GM18858 (cell line): Measurements from ENCODE around the gene TMEM163.
"Not testable (repeated sequence)": the region's sequence is repeated elsewhere in the genome, so short reads cannot be mapped to it uniquely, and the experiment has no call there.

Experiments
- ATAC-seq: cut with Tn5 transposase; IDR thresholded peaks from one replicate; pipeline ENCODE4 v1.9.1; 2021; ENCODE audit not compliant: unreplicated experiment

Gene TMEM163

GRCh38 chr2:134623046-134623445, 95.8 kb downstream of the TMEM163 start:
- ATAC-seq = no peak

GRCh38 chr2:134621939-134622705, 96.7 kb downstream of the TMEM163 start:
- no peak for ATAC-seq

GRCh38 chr2:134619250-134619649, 99.5 kb downstream of the TMEM163 start:
- no peak for ATAC-seq

- not testable (repeated sequence) for ATAC-seq
These were observed 103.3 kb downstream of the TMEM163 start for GRCh38 chr2:134615480-134615879.

GRCh38 chr2:134611316-134611715, 107.5 kb downstream of the TMEM163 start:
- no peak for ATAC-seq

- ATAC-seq = no peak
These were observed 107.9 kb downstream of the TMEM163 start for GRCh38 chr2:134610871-134611270.

GRCh38 chr2:134609924-134610513, 108.8 kb downstream of the TMEM163 start:
- no peak for ATAC-seq

- no peak for ATAC-seq
These were observed 114.8 kb downstream of the TMEM163 start for GRCh38 chr2:134603966-134604365.

GRCh38 chr2:134602666-134603065, 116.1 kb downstream of the TMEM163 start:
- no peak for ATAC-seq

GRCh38 chr2:134601264-134601663, 117.5 kb downstream of the TMEM163 start:
- no peak for ATAC-seq

GRCh38 chr2:134600208-134600607, 118.6 kb downstream of the TMEM163 start:
- no peak for ATAC-seq

GRCh38 chr2:134599236-134599635, 119.6 kb downstream of the TMEM163 start:
- no peak for ATAC-seq

- ATAC-seq = no peak
These were observed 124.4 kb downstream of the TMEM163 start for GRCh38 chr2:134594399-134594798.

GRCh38 chr2:134593519-134593918, 125.3 kb downstream of the TMEM163 start:
- no peak for ATAC-seq

- no peak for ATAC-seq
These were observed 126.4 kb downstream of the TMEM163 start for GRCh38 chr2:134592377-134592776.

- ATAC-seq = no peak
These were observed 127.3 kb downstream of the TMEM163 start for GRCh38 chr2:134591526-134591925.

GRCh38 chr2:134590679-134591078, 128.1 kb downstream of the TMEM163 start:
- no peak for ATAC-seq

- ATAC-seq = not testable (repeated sequence)
These were observed 129.4 kb downstream of the TMEM163 start for GRCh38 chr2:134589171-134590083.

GRCh38 chr2:134588556-134588955, 130.2 kb downstream of the TMEM163 start:
- no peak for ATAC-seq

GRCh38 chr2:134586326-134586965, 132.4 kb downstream of the TMEM163 start:
- ATAC-seq = no peak

GRCh38 chr2:134583997-134584520, 134.7 kb downstream of the TMEM163 start:
- no peak for ATAC-seq
